ENCODE data around the gene HOXC5. TPM values are rescaled to one million over a fixed set of nuclear protein-coding genes. Genes with fewer than 3 reads are reported as not detected.
"Not testable (repeated sequence)": the region's sequence is repeated elsewhere in the genome, so short reads cannot be mapped to it uniquely, and the experiment has no call there.

The HOXC5 gene
- polyA plus RNA-seq, 3 donors, result 1.8 to 3.6 (median 3.0) TPM

DNA sequence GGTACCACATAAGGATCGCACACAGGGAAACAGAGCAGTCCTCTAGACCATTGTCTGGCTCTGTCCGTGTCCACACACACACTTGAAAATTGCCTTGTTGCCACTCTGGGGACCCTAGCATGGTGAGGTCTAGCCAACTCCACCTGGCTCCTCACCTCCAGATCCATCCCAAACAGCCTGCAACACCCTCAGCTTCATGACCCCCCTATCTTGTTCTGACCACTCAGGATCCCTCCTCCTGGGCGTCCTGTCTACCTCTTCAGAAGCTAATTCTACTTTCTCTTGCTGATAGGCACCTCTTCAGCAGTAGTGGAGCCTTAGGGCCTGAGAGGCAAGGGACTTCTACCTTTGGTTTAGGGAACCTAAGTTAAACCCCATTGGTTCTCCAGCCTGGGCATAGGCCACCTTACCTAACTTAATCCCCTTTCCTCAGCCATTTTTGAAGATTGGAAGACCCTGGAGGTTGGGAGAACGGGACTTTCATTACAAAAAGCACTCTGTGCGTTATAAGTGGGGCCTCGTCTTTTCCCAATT lies 697 bp upstream of the HOXC5 start:
- no peak for DNase-seq

DNA sequence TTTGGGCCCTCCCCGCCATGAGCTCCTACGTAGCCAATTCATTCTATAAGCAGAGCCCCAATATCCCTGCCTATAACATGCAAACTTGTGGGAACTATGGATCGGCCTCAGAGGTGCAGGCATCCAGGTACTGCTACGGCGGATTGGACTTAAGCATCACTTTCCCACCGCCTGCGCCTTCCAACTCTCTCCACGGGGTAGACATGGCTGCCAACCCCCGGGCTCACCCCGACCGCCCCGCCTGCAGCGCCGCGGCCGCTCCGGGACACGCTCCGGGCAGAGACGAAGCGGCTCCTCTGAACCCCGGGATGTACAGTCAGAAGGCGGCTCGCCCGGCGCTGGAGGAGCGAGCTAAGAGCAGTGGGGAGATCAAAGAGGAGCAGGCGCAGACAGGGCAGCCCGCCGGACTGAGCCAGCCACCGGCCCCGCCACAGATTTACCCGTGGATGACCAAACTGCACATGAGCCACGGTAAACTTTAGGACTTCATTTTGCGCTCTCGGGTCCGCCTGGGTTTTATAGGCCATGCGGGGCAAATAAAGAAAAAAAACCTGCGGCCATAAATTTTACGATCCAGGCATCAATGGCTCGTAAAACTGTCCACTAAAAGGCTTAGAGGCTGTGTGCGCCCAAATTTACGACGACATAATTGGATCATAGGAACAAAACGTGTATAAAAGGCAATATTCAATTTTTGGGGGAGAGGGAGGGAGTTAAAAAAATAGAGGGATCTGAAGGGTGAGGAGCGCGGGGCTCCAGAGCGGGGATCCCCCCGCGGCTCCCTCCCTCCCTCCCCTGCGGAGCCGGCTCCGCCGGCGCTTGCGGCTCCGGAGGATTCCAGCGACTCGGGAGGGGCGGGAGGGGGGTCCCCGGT lies 493 bp downstream of the HOXC5 start:
- DNase-seq, result peak; percentile 91

DNA sequence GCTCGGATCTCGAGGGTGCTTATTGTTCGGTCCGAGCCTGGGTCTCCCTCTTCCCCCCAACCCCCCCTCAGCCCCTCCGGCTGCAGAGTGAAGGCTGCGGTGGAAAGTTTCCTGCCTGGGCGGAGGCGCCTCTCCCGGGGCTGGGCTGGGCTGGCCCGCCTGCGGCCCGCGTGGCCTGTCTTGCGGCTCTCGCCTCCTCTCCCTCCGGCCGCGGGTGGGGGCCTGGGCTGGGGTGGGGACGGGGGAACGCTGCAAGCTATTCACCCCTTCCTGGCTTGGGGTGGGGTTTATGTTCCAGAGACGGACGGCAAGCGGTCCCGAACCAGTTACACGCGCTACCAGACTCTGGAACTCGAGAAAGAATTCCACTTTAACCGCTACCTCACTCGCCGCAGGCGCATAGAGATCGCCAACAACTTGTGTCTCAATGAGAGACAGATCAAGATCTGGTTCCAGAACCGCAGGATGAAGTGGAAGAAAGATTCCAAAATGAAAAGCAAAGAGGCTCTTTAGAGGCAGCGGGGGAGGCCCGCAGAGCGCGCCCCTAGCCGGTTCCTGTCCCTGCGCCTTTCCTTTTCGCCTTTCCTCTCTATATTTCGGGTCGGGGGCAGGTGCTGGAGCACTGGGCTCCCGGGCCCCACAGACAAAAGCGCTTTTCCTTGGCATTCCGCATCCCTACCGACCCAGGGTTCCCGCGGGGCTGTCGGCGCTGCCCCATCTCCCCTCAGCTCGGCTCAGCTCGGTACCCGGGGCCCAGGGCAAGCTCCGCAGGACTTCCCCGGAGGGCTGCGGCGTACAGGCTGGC lies 1.3 kb downstream of the HOXC5 start:
- no peak for DNase-seq

DNA sequence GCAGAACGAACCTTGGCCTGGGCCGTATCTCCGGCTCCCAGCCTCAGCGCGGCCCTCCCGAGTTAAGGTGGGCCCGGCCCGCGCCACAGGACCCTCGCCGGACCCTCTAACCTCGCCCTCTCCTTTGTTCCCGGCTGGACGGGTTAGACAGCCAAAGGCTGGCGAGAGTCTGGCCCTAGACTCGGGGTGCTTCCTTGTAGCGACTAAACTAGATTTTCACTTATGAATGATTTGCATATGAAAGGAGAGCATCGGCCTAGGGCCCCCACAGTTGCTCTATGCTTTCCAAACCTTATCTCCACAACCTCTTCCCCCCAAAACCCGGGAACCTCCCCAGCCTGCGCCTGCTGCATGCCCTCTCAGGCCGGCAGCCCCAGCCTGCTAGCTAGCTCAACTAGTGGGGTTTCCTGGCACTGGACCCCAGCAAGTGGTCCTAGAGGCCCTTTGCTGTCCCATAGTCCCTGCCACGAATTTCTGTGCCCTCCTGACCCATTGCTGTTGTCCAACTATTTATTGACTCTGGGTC lies 2.0 kb downstream of the HOXC5 start:
- DNase-seq, result no peak

DNA sequence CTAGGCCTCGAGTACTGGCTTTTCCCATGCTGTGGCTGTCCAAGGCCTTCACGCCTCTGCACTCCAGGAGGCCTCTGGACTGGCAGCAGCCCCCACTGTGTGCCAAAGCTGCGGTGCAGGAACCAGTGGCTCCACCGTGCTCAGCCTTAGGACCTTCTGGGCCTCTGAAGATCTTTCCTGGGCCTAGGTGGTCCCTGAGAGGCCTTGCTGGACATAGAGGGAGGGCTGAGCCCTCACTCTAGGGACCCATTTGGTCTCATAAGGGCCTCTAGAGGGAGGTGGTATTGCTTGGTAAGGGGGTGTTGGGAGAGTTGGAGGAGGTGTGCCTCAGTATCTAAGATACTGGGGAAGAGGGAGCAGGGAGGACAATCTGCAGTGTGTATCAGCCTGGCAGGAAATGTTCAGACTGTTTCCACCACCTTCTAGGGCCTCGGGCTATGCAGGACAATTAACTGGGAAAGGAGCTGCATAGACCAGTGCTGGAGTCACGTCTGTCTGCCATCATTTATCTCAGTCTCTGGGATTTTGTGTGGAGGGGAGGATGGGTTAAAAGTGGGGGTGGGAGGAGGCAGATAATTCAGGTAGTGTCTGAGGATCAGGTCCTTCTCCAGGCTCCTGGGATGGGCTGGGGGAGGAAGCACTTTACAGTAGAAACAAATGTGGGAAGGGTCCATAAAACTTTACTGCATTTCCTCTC lies 2.9 kb downstream of the HOXC5 start:
- no peak for DNase-seq

DNA sequence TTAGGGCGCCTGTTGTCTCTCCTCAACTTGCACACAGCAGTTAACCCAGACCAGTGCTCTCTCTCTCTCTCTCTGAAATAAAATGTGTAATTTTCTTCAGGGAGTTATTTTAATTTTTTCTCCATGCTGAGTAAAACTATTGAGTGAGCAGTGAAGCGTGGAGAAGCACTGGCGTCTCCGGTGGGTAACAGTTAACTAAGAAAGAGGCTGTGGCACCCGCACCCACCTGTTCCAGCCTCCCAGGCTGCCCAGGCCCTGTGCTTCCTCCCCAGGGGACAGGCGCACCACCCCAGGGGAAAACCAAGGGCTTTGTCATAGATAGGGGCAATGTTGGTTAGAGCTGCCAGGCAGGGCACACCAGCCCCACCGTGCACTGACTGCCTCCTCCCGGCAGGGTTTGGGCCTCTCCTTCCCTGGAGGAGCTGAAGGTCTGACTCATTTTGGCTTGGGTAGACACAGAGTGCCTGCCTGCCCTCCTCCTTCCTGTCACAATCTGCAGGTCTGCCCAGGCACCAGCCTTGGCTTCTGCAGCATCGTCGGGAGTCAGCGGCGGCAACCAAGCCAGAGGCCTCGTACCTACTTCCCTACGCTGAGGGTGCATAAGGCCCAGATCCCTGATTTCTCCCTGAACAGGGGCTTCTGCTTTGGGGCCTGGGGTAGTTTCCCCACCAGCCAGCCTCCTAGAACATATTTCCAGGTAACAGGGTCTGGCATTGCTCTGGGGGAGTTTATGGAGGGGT lies 3.9 kb downstream of the HOXC5 start:
- no peak for DNase-seq

DNA sequence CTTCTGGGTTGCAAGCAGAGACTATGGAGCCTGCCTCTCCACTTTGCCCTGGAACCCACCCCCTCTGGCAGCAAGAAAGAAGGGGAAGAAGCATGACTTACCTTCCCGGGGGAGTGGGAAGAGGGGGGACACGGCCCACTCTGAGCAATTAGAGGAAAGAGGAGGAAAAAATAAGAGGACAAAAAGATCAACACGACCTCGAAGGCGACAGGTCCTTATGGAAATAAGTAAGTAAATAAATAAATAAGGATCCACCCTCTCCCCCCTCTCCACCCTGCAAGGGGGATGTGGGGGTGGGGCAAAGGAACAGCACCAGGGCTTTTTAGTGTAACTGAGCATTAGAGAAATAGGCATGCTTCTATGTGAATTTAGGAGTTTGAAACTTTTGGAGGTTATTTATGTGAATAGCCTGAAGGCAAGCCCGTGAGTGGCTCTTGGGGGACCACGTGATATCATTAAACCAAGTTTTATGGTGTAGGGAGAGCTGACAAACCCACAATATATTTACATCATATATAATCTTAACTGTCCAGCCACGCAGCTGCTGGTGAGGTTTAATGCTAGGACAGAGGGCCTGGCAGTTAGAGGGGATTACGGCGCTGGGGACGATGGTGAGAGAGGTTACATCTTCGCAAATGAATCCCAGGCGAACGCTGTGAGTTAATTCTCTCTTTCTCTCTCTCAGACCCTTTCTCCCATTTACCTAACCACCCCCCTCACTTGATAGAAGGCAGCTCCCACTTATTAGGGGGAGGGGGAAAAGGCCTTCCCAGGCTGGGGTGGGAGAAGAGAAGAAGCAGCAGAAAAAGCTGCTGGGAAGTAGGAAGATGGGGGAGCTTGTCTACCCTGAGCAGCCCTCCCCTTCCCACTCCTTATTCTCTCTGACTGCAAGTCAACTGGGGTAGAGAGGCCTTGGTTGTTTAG lies 4.8 kb downstream of the HOXC5 start:
- peak; percentile 82 for DNase-seq

DNA sequence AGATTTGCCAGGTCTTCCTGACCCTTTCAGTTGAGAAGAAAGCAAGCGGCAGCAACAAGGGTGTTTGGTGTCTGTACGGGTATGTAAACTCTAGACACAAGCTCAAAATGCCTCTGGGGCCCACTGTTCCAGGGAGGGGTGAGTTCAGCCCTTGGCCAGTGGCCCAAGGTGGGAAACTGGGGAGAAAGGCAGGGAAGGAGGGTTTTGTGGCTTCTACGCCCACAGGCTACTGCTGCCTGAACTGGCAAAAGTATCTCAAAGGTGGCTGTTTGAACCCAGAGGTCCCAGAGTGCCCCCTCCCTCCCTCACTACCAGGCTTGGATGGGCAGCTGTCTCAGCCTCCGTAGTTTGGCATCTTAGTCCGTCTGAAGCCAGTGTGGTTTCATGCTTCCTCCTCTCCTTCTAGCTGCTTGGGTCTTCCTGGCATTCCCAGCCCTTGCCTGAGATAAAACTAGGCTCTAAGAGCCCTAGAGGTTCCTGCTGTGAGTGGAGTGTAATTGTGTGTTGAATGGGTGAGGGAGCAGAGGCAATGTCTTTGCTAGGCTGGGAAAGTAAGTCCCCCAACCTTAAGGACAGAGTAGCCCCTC lies 5.5 kb downstream of the HOXC5 start:
- no peak for DNase-seq

DNA sequence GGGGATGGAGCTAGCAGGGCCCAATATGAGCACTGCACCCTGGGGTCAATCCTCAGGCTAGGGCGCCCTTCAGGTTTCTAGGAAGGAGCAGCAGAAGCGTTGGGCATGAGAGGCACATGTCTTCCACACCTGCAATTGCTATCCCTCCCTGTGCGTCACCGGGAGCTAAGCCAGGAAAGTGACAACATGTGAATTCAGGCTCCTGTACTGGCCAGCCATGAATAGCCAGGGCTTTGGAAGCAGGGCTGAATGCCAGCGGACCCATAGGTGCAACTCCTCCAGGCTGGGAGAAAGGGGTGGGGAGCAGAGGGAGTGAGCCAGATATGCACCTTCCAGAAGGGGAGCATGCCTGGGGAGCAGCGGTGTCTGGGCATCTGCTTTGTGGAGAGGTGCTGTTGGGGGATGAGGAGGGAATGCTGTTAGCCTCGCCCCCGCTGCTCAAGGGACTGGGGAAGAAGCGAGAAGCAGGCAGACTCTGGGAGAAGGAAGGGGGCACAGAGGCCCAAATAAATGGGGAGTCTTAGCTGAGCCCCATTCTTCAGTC lies 6.1 kb downstream of the HOXC5 start:
- no peak for DNase-seq

DNA sequence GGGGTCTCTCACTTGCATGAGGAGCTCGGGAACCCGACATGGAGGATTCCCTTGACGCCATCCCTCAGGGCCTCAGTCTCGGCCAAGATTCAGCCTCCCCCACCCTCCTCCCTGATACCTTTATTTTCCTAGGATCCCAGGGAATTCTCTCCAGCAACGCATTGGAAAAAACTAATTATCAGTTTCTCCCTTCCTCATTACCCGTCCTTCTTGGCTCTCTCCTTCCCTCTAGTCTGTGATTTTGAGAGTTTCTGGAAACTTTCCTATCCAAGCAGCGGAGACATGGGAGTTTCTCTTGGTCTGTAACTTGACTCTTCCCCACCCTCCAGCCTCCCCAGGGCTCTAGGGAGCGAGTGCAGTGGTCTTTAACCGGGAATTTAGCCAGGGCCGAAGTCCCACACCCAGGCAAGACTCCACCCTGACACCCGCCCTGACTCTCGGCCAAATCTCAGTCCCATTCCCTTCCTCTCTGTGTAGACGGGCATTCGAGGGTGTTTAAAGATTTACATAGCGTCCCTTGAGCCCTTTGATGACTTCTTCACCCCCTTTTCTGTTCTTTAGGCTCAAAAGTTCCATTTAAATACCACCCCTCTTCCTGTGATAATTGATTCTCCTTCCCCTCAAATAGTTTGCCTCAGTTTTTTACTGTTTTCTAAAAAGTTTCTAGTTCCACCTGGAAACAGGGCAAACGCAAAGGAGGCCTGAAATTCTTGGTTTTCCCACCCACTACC lies 6.7 kb downstream of the HOXC5 start:
- DNase-seq, result peak; percentile 80

DNA sequence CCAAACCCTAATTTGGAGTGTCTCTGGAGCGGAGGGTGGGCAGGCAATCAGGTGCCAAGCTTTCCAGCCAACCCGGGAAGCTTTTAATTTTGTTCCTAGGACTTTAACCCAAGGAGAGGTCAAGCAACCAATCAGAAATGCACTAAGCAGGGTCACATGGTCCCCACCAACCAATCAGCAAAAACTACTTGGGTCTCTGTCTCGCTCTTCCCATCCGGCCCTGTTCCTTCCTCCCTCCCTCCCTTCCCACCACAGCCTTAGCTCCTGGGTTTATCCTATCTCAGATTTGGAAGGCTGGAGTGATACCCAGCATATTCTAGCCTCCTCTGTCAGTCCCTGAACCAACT lies 7.3 kb downstream of the HOXC5 start:
- DNase-seq, result no peak

DNA sequence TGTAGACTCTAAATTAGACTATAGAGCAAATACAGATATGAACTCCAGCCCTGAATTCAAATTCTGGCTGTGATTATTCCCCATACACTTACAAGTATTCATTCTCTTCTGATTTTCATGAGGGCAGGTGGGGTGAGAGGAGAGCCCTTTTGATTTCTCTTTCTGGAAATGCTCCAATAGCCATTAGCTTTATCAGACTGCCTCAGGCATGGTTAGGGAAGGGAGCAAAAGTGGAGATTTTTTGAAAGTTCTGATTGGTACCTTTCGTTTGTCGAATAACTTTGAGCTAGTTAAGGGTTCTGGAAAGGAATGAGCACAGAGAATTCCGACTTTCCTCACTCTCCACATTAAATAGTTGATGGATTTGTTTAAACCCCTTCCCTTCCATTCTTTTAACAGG lies 7.8 kb downstream of the HOXC5 start:
- no peak for DNase-seq

DNA sequence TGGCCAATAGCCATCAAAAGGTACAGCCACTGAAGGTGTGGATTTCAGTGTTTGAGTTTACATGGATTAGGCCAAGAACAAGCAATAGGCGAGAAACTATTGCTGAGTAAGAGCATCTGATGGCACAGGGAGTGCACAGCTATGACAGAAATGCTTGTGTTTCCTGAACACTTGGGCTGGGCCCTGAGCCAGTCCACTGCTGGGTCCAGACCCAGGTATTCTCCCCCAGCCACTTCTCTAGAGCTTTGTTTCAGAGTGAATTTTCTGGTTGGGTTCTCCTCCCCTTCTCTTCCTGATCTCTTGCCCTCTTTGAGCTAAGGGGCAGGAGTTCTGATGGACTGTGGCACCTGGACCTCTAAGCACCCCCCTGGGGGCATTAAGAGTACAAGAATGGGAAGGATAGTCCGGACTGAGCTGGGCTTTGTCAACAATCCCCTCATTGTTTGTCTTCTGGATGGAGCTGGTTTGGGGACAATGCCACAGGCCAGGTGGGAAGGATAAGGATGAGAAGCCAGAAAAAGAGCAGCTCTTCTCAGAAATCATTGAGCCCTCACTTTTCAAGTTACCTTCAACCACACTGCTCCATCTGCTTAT lies 8.3 kb downstream of the HOXC5 start:
- DNase-seq, result no peak

DNA sequence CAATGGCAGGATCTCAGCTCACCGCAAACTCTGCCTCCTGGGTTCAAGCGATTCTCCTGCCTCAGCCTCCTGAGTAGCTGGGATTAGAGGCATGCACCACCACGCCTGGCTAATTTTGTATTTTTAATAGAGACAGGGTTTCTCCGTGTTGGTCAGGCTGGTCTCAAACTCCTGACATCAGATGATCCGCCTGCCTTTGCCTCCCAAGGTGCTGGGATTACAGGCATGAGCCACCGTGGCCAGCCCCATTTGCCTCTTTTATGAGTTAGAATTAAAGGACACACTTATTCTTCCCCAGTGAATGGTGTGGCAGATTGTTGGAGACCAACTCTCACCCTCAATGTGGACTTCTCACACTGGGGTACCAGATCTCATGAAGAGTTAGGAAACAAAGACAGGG lies 9.2 kb downstream of the HOXC5 start:
- DNase-seq, result not testable (repeated sequence)

DNA sequence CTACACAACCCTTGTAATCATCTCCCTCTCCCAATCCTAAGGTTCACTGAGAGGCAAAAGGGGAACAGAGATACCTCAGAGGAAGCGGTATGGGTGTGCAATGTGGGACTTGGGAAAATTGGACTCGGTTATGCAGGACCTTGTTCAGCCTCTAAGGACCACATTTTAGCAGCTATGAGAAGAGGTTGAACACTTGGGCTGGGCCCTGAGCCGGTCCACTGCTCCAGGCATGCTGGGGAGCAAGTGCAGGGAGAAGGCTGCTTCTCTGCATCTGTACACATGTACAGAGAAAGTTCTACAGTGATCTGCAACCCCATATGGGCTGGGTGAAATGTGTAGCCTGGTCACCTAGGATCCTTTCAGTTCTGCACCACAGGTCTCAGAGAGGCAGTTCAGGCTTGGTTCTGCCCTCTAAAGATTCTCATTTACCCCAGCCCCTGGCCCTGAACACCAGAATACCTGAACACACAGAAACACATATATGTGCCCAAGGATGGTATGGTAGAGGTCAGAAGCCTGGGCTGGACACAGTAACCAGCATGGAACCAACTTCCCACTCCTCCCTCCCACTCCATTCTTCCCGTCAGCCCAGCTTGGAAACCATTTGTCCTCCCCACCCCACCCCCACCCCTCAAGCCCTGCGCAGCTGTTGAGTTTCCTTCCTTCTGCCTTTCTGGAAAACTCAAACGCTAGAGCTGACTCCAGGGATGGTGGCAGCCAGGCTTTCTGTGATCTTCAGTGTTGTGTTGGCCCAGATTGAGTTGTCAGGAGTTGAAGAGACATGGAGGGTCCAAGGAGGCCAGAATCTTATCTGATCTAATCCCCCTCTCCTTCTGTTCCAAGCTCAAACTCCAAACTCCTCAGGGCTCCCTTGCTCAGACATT lies 10.4 kb downstream of the HOXC5 start:
- DNase-seq, result no peak

DNA sequence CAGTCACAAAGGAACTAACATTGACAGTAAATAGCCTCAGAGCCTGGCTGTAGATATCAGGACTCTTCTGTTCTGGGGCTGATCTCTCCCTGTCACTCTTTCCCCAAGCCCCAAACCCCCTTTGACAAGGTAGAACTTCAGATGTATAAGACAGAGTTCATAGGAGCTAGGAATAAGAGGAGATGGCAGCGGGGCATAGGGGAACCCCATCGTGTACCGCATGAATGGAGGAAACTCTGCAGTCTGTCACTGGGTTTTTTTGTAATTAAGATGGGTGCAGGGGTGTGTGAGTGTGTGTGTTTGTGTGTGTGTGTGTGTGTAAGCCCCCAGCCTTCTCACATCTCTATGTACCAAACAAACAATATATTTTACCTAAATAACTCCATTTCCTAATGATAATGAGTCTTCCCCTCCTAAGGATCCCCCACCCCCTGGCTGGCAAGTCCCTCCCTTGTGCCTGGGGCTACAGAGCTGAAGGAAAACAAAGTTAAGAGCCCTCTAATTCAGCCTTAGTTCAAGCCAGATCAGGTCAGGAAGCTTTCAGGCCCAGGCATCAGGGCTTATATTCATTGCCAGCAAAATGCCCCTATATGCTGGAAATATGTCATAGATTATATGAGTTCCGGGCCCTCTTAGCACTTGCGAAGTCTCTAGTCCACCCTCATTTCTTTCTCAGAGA lies 11.7 kb downstream of the HOXC5 start:
- no peak for DNase-seq

DNA sequence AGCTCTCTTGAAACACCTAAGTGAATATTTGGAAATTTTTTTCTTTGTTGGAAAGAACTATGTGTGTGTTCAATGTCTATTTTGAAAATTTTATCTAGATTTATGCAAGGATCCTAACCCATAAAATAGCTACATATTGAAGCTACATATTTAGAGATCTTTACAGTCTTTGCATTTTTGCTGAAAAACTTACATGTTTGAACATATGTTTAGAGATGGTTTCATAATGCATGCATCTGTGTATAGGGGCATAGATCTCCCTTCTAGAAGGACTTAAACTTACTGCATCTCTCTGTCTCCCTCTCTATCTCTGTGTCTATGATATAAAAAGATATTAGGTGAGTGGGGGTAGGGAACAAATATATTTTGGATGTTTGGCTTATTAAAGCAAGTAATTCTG lies 12.6 kb downstream of the HOXC5 start:
- no peak for DNase-seq
